ENCODE results near the gene GNAI3. TPM values are rescaled to one million over a fixed set of nuclear protein-coding genes. Genes with fewer than 3 reads are reported as not detected.

GNAI3 gene
- total RNA-seq, 6 donors from 2014 or later = 2.2 to 9.0 (median 6.0) TPM

DNA sequence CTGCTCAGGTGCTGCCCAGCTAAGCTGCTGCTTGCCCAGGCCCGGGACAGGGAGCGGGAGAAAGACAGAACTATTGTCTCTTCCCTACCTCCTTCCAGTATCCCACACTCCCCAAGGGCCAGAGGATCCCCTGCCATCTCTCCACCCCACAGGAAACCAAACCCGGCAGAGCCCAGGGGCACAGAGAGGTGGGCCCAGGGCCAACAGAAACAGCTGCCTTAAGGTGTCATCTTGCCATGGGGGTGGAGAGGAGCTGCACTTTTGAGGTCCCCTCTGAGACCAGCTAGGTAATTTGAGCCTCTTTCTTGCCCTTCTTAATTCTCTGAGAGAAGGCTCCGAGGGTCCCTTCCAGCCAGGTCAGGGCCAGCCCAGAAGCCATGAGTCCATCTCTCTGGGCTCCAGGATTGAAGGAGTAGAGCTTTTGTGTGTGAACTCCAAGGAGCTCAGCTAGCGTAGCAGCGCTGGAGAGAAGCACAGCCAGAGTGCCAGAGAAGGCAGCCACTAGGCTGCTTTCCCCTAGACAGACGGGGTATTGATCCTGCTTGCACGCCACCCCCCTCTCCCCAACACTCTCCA, 18.4 kb upstream of the GNAI3 start:
- Histone ChIP-seq H3K4me1 (peaks cover 6 to 13% (median 8%) of the 10 kb centered on the region in 4 donors), H3K27ac (peak overlapping the region in 1 of 4 donors; percentile 13), H3K36me3 (no peaks in the 10 kb centered on the region), H3K9me3 (no peaks in the 10 kb centered on the region), H3K4me3 (no peak overlapping the region), H3K27me3 (no peaks in the 10 kb centered on the region)
- DNase-seq (no peak), ATAC-seq (ENCODE audit: low FRiP score in 2 of 2) (no peak)
- no peak for TF ChIP-seq POLR2AphosphoS5 (IDR thresholded peaks at IDR 0.05)
- TF ChIP-seq, protein P1, sequence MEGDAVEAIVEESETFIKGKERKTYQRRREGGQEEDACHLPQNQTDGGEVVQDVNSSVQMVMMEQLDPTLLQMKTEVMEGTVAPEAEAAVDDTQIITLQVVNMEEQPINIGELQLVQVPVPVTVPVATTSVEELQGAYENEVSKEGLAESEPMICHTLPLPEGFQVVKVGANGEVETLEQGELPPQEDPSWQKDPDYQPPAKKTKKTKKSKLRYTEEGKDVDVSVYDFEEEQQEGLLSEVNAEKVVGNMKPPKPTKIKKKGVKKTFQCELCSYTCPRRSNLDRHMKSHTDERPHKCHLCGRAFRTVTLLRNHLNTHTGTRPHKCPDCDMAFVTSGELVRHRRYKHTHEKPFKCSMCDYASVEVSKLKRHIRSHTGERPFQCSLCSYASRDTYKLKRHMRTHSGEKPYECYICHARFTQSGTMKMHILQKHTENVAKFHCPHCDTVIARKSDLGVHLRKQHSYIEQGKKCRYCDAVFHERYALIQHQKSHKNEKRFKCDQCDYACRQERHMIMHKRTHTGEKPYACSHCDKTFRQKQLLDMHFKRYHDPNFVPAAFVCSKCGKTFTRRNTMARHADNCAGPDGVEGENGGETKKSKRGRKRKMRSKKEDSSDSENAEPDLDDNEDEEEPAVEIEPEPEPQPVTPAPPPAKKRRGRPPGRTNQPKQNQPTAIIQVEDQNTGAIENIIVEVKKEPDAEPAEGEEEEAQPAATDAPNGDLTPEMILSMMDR (IDR thresholded peaks at IDR 0.05) = no peak
- TF ChIP-seq EP300 (IDR thresholded peaks at IDR 0.05) = no peak
- no peak for TF ChIP-seq POLR2A (IDR thresholded peaks at IDR 0.05)
- WGBS, 2 donors = 71 to 82% methylated on average over 8 of the region's 8 CpGs

DNA sequence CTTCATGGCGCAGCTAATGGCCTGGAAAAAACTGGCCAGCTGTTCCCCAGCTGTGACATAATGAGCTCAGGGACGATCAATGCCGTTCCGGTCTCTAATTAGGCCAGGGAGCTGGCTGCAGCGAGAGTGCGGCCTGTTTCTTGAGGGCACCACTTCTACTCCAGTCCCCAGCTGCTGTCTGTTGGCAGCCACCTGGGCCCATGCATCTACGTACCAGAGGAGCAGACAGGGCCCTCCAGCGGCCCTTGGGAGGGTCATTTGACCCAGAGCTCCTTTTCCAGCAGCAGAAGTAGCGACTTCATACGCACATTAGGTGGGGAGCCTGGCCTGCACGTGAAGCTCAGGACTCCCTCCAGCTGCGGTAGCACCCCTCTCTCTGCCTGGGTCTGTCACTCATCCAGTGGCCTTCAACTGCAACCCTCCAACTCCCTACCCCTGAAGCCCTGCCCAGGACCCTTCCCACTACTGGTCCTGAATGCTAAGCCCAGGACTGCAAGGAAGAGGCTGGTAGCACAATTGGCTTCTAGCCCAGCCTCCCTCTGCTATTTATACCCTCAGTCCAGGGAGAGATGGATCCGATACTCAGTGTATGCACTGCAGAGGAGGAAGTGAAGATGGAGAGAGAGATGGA, 17.8 kb upstream of the GNAI3 start:
- Histone ChIP-seq H3K4me3 (no peak overlapping the region), H3K27ac (peak overlapping the region in 1 of 4 donors; percentile 13), H3K27me3 (no peaks in the 10 kb centered on the region), H3K9me3 (no peaks in the 10 kb centered on the region), H3K36me3 (no peaks in the 10 kb centered on the region), H3K4me1 (peaks cover 6 to 13% (median 8%) of the 10 kb centered on the region in 4 donors)
- DNase-seq (no peak), ATAC-seq (ENCODE audit: low FRiP score in 2 of 2) (no peak)
- WGBS, 2 donors = 81 to 85% methylated on average over 8 to 13 of the region's 13 CpGs
- TF ChIP-seq POLR2AphosphoS5 (IDR thresholded peaks at IDR 0.05) (no peak), POLR2A (IDR thresholded peaks at IDR 0.05) (no peak), EP300 (IDR thresholded peaks at IDR 0.05) (no peak)
- TF ChIP-seq, protein P1 (IDR thresholded peaks at IDR 0.05) = no peak

DNA sequence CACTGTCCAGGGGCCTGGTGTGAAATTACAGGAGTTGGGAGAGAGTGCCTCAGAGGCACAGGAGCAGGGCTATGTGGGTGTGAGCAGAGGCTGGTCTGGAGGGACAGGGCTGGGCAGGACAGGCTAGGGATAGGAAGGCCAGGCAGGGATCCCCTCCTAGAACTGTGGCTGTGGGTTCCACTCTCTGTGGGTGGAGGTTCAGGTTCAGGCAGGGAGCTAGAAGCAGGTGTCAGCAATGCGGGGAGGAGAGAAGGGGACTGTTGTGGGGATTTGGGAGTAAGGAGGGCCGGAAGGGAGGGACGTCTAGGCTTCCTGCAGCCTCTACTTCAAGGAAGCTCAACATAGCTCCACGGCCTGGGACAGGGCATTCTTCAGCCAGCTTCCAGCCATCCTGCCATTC, 17.0 kb upstream of the GNAI3 start:
- ATAC-seq (ENCODE audit: low FRiP score in 2 of 2) = no peak
- DNase-seq = no peak
- TF ChIP-seq EP300 (IDR thresholded peaks at IDR 0.05) (no peak), POLR2A (IDR thresholded peaks at IDR 0.05) (no peak), POLR2AphosphoS5 (IDR thresholded peaks at IDR 0.05) (no peak)
- TF ChIP-seq, protein P1 (IDR thresholded peaks at IDR 0.05) = no peak
- no peaks in the 10 kb centered on the region for H3K36me3 ChIP-seq
- 78 to 87% methylated on average over 4 of the region's 4 CpGs for WGBS, 2 donors
- peaks cover 6 to 13% (median 8%) of the 10 kb centered on the region in 4 donors for H3K4me1 ChIP-seq
- no peak overlapping the region for H3K4me3 ChIP-seq
- no peaks in the 10 kb centered on the region for H3K27me3 ChIP-seq
- no peak overlapping the region for H3K27ac ChIP-seq
- H3K9me3 ChIP-seq = no peaks in the 10 kb centered on the region

DNA sequence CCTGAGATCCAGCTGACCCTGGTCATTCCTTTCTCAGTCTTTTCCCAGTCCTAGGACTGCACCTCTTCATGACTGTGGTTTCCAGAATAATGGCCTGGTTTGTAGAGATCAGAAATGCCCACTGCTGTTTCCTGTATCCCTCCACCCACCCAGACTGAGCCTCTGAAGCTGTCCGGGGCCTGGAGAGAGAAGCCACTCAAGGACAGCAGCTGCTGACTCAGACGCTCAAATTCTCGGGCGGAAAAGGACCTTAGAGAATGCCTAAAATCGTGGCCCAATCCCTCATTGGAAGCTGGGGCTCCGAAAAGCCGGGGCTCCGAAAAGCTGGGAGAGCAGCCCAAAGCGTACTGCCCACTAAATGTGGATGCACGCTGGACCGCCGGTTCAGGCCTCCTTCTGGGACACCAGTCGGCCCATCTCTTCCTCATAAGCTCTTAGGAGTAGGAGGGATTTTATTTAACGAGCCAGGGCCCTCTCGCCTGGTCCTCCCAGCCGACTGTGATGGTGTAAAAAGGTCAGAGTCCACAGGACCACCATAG, 16.5 kb upstream of the GNAI3 start:
- DNase-seq (no peak), ATAC-seq (ENCODE audit: low FRiP score in 2 of 2) (no peak)
- peak overlapping the region in 1 of 4 donors; percentile 35 for H3K27ac ChIP-seq
- no peaks in the 10 kb centered on the region for H3K9me3 ChIP-seq
- H3K27me3 ChIP-seq = no peaks in the 10 kb centered on the region
- peaks cover 6 to 13% (median 8%) of the 10 kb centered on the region in 4 donors for H3K4me1 ChIP-seq
- peak overlapping the region in 1 of 4 donors; percentile 7 for H3K4me3 ChIP-seq
- 58 to 64% methylated on average over 15 to 16 of the region's 16 CpGs for WGBS, 2 donors
- TF ChIP-seq POLR2A (IDR thresholded peaks at IDR 0.05) (no peak), EP300 (IDR thresholded peaks at IDR 0.05) (no peak), POLR2AphosphoS5 (IDR thresholded peaks at IDR 0.05) (no peak)
- TF ChIP-seq, protein P1 (IDR thresholded peaks at IDR 0.05) = no peak
- no peaks in the 10 kb centered on the region for H3K36me3 ChIP-seq

Measured in upper lobe of left lung (tissue), 6 donors.